GM19328 (cell line): ENCODE measurements around the gene CCDC78.
A peak's percentile ranks its signal among the peaks of the same experiment; 100 is the strongest.
"Not testable (repeated sequence)": the region's sequence is repeated elsewhere in the genome, so short reads cannot be mapped to it uniquely, and the experiment has no call there.

Experiments used
- ATAC-seq: cut with Tn5 transposase; IDR thresholded peaks from one replicate; pipeline ENCODE4 v1.9.1; 2021; ENCODE audit warnings: mild to moderate bottlenecking, moderate library complexity; ENCODE audit not compliant: unreplicated experiment

Gene CCDC78

DNA sequence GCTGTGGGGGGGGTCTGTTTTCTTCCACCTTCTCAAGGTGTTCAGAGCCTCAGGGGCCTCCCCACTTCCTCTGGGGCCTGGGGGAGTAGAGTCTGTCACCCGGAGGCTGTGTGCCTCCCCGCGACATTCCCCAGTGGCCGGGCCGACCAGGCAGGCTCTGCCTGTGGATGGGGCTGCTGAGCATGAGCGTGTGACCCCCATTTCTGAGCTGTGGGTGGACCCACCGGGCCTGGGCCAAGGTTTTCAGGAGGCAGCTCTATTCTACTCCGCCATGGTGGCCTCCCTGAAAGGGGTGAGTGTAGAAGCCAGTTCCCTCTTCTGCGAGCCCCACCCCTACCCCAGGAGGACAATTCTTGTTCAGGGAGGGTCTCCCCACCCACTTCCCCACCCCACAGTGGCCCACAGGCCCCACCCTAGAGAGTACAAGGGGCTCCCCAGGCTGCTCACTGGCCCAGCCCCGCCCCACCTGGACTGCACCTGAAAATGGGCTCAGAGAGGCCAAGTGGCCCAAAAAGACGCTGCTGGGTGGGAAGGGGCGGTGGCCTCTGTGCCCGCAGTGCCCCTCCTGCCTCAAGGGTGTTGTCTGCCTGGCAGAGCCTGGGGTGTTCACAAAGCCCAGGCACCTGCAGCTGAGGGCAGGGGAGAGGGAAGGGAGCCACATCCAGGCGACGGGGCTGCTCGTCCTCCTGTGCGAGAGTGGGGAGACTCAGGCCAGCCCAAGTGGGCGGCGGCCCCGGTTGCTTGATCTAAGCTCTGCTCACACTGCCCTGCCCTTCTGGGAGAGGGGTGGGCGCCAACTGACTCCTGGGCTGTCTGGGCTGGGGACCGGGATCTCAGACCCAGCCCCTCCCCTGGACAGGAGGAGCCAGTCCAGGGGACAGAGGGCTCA, 35.6 kb upstream of the CCDC78 start:
- no peak for ATAC-seq

DNA sequence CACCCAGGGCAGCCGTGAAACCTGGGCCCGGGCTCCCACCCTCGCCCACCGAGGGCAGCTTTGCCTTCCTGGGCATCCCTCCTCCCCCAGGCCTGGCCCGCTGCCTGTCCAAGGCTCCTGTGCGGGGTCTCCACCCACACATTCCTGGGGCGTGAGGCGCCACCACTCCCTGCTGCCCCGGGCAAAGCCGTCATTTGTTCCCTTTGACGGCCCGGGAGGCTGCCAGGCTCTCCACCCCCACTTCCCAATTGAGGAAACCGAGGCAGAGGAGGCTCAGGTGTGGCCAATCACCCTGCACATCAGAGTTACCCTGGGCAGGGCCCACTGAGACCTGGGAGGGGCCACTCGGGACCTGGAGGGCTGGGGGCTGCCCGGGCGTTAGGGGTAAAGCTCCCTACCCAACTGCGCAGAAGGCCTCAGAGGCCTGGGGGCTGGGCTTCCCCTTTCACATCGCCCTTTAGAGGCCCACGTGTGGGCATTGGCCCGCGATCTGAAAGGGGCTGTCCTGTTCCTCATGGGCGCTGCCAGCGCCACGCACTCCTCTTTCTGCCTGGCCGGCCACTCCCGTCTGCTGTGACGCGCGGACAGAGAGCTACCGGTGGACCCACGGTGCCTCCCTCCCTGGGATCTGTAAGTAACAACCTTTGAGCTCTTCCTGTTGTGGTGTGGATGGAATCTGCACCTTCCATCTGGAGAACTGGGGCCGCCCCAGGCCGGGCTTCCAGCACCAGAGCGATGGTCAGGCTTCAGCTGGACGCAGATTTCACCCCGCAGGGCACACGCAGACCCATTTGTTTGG, 34.5 kb upstream of the CCDC78 start, which contains the start of gene MSLN:
Gene MSLN, plus strand, starts transcription at position 190 of the 799 bp plus-strand sequence. CDS start 1,947 bp downstream, outside the sequence.
- no peak for ATAC-seq

DNA sequence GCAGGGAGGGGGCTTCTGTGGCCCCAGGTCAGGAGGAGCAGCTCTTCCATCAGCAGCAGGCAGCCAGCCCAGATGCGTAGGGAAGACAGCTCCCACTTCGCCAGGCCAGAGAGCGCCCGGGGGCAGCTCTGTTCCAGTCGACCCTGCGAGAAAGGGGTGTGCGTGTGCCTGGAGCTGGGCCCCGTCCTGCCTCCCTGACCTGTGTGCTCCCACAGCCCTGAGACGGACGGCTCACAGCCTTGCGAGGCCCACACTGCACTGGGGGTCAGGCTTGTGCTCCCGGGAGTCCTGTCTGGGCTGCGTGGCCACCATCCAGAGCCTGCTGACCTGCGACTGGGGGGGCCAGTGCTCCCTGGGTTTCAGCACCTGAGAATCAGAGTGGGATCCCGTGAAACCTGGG, 33.8 kb upstream of the CCDC78 start:
- no peak for ATAC-seq

DNA sequence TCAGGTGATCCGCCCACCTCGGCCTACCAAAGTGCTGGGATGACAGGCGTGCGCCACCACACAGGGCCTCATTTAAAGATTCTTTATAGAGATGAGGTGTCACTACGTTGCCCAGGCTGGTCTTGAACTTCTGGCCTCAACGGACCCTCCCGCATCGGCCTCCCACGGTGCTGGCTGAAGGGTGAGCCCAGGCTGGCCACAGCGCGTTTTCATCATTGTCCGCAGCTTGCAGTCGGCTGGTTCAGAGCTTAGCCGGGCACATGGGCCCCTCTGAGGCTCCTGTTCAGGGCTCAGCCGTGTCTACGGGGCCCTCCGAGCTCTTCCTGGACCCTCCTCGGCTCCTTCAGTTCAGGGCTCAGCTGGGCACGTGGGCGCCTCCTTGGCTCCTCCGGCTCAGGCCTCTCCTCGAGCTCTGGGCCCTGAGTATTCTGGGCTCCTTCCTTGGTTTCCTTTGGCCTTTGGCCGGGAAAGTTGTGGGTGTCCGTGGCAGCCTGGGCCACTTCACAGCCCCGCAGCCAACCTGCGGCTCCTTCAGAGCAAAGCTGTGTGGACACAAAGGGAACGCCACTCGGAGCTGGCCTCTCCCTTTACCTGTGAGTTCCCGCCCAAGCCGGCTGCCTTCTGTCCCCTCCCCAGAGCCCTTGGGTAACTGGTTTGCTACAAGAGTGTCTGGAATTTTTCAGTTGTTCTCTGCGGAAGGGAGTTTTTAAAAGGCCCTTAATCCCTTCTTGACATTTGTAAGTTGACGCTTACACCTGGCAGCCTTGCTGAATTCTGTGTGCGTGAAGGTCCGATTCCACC, 33.1 kb upstream of the CCDC78 start:
- ATAC-seq, result no peak

DNA sequence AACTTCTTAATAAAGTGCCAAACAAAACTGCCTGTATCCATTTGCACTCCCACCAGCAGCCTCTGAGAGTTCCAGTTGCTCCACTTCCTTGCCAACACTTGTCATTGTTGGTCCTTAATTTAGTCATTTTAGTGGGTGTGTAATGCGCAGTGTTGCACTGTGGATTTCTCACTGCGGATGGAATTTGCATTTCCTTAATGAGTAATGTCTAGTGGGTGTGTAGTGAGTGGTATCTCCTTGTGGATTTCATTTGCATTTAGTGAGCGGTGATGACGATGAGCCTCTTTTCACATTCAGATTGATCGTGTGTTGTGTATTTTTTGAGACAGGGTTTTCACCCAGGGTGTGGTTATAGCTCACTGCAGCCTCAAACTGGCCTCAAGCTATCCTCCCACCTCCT, 30.2 kb upstream of the CCDC78 start:
- ATAC-seq, result no peak

DNA sequence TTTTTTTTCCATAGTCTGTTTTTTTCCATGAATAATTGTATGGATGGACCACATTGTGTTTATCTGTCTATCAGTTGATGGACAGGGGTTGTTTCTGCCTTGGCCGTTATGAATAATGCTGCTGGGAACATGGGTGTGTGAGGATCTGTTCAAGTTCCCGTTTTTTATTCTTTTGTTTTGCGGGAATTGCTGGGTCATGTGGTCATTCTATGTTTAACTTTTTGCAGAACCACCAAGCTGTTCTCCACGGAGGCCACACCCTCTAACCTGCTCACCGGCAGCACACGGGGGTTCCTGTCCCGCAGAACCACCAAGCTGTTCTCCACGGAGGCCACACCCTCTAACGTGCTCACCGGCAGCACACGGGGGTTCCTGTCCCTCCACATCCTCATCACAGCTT, 28.4 kb upstream of the CCDC78 start:
- ATAC-seq, result no peak

DNA sequence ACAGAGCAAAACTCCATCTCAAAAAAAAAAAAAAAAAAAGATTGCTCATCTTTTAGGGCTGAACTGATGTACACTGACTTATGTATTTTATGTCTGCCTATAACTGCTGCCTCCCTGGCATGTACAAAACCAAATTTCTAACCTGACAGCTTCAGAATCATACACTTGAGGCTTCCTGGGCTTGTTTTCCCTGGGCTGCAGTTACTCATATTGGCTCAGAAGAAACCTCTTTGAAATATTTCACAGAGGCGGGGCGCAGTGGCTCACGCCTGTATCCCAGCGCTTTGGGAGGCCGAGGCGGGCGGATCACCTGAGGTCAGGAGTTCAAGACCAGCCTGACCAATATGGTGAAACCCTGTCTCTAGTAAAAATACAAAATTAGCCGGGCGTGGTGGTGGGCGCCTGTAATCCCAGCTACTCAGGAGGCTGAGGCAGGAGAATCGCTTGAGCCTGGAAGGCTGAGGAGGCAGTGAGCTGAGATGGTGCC, 27.9 kb upstream of the CCDC78 start:
- ATAC-seq, result not testable (repeated sequence)

DNA sequence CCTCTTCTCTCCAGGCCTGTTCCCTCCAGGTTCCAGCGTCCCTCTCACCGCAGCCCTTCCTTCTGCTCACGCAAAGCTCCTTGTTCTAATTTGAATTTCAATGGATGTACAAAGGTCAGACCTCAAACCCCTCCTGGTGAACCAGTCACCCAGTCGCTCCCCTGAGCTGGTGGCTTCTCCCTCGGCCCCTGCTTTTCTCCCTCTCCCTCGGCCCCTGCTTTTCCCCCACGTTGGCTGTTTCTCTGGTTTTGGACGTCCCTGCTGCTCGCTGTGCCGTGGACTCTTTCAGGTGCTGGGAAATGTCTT, 25.7 kb upstream of the CCDC78 start:
- no peak for ATAC-seq

DNA sequence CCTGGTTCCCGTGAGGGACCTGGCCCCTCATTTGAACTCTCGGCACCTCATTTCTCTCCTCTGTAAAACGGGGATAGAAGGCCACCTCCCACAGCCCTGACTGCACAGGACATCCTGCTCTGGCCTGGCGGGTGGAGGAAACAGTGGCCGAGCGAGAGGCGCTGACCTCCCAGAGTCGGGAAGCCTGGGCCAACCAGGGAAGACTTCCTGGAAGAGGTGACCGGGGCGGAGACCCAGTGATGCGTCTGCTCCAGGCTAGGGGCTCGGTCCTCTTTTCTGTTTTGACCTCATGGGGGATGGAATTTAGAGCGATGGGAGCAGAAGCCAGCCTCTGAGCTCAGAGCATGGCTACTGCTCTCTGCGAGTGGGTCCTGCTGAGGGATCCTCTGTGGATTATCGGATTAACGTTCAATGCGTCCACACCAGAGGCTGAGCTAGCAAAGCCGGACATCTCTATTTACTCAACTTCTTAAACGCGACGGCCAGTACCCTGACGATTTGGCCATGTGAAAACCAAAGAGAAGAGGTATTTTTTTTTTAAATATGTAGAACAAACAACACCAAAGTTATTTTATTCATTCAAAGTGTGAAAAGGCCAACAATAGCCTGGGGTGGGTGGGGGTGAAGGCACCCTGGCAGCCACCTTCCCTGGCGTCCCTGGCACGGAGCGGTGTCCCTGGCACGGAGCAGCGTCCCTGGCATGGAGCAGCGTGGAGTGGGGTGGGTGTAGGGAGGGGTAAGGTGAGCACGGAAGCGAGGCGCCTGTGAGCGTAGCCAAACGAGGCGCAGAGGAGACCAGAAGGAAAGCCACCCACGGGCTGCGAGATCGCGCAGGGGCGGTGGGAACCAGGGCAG, 25.1 kb upstream of the CCDC78 start:
- no peak for ATAC-seq

DNA sequence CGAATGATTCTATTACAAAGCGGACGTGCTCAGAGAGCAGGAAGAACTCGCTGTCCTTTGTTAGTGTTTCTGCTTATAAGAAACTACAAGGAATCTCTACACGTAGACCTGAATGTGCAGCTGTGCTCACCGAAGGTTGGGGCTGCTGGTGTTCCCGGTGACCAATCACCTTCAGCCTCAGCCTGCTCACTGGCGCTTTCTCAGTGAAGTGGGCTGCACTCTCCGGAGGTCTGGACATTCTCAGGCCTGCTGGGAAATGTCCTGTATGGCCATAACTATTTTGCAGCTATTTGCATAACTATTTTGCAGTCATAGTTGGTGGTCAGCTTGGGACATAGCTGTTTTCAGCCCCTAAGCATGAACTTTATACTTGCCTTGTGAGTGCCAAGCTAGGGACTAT, 24.2 kb upstream of the CCDC78 start:
- ATAC-seq, result no peak

DNA sequence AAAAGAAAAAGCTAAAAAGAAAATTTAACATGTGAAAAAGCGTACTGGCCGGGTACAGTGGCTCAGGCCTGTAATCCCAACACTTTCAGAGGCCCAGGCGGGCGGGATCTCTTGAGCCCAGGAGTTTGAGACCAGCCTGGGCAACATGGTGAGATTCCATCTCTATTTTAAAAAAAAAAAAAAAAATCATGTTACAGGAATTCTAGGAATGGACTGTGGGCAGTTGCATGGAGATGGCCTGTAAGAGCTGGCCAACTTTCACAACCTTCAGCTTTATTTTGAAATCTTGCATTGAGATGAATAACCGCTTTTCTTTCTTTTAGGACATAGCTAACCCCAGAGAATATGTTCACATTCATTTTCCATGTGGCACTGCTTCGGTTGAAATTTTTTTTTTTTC, 22.8 kb upstream of the CCDC78 start:
- ATAC-seq, result no peak

DNA sequence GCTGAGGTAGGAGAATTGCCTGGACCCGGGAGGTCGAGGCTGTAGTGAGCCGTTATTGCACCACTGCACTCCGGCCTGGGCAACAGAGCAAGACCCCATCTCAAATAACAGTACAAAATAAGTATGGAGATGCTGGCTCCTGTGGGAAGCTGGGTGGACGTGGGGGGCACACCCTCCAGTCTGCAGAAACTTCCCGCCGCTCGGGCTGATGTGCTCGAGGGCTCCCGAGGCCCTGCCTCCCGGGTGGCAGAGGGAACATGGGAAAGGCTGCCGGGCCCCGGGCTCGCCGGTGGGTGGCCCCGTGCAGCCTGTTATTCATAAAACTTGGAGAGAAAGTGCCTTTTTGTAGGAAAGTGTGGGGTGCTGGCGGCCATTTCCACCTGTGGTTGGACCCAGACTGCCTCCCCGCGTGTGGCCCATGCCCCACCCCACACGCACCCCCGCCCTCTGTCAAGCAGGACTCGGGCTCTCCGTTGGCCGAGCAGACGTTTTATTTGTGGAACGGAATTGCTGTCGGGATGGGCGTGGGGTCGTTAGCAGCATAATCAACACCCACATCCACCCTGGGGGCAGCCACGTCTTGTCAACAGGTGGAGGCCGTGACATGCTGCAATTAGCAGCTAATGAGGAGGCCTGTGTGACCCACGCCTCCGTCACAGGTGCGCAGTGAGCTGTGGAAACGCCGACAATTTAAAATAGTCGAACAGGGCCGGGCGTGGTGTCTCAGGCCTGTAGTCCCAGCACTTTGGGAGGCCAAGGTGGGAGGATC, 21.9 kb upstream of the CCDC78 start:
- ATAC-seq, result no peak

DNA sequence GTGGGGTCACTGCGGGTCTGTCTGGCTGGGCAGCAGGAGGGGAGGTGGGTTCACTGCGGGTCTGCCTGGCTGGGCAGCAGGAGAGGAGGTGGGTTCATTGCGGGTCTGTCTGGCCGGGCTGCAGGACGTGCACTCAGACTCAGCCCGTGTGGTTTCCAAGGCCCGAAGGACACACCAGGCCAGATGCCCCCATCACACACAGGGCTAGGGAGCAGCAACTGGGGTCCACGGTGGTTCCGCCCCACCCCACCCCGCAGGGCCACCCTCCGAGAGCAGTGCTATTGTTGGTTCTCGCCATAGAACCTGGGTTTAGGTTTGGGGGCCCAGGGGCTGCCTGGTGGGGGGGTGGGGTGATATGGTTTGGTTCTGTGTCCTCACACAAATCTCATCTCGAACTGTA, 20.4 kb upstream of the CCDC78 start:
- no peak for ATAC-seq

DNA sequence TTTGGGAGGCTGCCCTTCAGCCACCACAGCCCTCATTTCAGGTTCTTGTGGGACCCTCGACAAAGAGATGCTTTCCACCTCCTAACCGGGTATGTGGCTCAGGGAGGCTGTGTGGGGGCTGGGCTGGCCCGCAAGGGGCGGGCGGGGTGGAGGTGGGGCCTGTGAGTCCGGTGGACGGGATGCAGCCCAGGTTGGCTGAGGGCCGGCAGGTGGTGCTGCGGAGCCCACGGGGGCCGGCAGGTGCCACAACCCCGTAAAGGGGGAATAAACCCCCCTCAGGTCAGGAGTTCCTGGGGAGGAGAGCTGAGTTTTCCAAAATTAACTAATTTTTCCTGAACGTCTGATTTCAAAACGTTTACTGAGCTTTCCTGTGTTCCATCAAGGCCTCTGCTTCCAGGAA, 19.5 kb upstream of the CCDC78 start:
- no peak for ATAC-seq

DNA sequence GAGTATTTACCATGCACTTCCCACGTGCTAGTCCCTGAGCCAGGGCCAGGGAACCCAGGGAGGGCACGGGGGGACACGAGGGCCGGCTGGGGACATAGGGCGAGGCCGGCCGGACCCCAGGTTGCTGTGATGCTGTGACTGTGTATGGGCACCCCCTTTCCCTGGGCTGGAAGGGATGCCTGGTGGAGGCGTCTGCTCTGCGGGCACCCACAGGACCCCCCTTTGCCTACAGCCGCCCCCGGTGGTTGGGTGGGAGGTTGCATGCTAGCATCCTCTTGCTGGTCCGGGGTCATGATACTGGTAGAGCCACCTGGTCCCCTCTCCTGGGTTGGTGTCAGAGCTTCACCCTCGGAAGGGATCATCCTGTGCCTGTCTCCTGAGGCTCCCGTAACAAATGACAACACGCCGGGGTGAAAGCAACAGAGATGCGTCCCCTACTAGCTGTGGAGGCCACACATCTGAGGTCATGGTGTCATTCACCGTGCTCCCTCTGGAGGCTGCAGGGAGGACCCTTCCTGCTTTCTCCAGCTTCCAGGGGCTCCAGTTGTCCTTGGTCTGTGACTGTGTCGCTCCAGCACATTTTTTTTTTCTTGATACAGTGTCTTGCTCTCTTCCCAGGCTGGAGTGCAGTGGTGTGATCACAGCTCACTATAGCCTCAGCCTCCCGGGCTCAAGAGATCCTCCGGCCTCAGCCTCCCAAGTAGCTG, 17.7 kb upstream of the CCDC78 start:
- ATAC-seq, result no peak

DNA sequence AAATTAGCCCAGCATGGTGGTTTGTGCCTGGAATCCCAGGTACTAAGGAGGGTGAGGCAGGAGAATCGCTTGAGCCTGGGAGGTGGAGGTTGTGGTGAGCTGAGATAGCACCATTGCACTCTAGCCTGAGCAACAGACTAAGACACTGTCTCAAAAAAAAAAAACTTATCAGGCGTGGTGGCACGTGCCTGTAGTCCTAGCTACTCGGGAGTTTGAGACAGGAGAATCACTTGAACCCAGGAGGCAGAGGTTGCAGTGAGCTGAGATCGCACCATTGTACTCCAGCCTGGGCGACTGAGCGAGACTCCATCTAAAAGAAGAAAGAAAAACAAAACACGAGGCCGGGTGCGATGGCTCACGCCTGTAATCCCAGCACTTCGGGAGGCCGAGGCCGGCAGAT, 16.7 kb upstream of the CCDC78 start:
- ATAC-seq, result not testable (repeated sequence)

DNA sequence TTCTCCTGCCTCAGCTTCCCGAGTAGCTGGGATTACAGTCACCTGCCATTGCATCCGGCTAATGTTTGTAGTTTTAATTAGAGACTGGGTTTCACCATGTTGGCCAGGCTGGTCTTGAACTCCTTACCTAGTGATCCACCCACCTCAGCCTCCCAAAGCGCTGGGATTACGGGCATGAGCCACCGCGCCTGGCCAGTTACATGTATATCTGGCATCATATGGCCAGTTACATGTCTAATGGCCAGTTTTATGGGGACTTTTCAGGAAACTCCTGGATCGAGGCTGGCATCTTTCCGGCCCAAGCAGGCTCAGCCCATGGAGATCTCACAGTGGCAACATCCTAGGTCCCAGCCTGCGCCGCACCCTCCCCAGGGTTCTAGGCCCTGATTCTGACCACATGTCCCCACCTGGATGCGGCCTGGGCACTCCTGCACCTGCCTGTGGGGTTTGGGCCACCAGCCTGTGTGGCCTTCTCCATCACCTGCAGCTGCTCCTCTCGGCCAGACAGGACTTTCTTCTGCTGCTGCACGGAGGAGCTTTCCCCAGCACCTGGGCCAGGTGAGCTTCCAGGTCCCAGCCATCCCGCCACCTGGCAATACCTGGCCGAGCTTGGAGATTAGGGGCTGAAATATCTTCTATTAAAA, 15.9 kb upstream of the CCDC78 start:
- ATAC-seq, result no peak

DNA sequence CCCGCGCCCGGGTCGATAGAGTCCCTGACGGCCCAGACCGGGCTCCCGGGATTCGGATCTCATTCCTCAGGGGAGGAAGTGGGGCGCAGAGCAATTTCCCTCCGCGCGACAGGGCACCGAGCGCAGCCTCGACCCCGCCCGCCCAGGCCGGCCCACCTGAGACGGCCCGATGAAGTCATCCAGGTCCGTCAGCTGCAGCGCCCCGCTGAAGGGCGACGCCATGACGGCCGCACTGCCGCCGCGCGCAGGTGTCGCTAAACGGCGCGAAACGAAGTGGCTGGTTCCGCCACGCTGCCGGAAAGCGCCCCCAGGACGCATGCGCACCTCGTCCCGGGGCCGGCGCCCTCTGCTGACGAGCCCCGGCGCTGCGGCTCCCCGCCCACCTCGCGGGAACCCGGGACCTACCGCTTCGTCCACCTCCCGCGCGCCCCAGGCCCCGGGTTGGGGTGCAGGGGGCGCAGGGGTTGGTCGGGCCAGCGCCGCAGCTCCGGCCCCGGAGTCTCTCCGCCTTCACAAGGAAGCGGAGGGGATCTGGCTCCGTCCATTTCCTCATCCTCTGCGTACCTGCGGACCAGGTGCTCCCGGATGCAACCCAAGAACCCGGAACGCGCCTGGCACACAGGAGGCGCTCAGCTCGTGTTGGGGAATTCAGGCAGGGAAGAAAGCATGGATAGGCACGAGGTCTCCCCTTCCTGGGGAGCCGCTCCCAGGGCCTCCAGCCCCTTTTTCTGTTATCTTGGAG, 14.7 kb upstream of the CCDC78 start, which contains the start of gene CIAO3:
Gene CIAO3, minus strand, starts transcription at position 234 of the 742 bp plus-strand sequence. Its CDS starts 12 bp downstream, at position 222.
- peak; percentile 58 for ATAC-seq
